Brain microvascular endothelial cell (primary cell): ENCODE results near the gene PSMA4.
"Not testable (repeated sequence)": the region's sequence is repeated elsewhere in the genome, so short reads cannot be mapped to it uniquely, and the experiment has no call there.

Source experiments
- DNase-seq: peaks from one replicate; pipeline ENCODE4 v3.0.0-alpha.2; 2020
- H3K27ac ChIP-seq: fragments of 250-450 bp; sonication (Bioruptor Pico); 2 replicates; pipeline ENCODE4 v1.5.1; 2020; ENCODE audit warnings: mild to moderate bottlenecking, moderate library complexity
- H3K27me3 ChIP-seq: fragments of 250-450 bp; sonication (Bioruptor Pico); replicated peaks from 2 replicates; pipeline ENCODE4 v1.5.1; 2020; ENCODE audit warnings: mild to moderate bottlenecking
- H3K36me3 ChIP-seq: fragments of 250-450 bp; sonication (Bioruptor Pico); replicated peaks from 2 replicates; pipeline ENCODE4 v1.5.1; 2020; ENCODE audit warnings: mild to moderate bottlenecking
- H3K4me3 ChIP-seq: 2 replicates; pipeline ENCODE4 v1.5.1; 2011; ENCODE audit warnings: low read depth, mild to moderate bottlenecking, control low read depth, low read length, moderate library complexity
- in situ Hi-C: cut with HindIII; loops from 2 replicates; pipeline ENCODE4 v1.10.0; 2017; ENCODE audit warnings: low sequenced_read_pairs, low pct_ligation_motif_present
- TF ChIP-seq, protein P1 (sequence below): IDR thresholded peaks from 2 replicates; pipeline ENCODE4 v1.5.1; 2011; ENCODE audit warnings: low read depth, mild to moderate bottlenecking, moderate library complexity, low read length, control low read depth, inconsistent platforms; ENCODE audit errors: missing control alignments

The PSMA4 gene

DNA sequence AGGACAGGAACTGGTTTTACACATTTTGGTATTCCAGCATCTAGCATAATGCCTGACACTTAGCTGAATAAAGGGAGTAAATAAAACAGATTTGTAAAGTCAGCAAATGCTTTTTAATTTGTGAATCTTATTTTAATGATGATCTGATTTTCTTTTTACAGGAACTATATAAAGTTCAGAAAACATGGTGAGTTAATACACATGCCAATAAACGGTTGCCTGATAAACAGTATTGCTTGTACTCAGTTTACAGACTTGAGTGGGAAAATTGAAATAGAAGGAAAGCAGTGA lies 1.4 kb downstream of the PSMA4 start:
- TF ChIP-seq, protein P1, sequence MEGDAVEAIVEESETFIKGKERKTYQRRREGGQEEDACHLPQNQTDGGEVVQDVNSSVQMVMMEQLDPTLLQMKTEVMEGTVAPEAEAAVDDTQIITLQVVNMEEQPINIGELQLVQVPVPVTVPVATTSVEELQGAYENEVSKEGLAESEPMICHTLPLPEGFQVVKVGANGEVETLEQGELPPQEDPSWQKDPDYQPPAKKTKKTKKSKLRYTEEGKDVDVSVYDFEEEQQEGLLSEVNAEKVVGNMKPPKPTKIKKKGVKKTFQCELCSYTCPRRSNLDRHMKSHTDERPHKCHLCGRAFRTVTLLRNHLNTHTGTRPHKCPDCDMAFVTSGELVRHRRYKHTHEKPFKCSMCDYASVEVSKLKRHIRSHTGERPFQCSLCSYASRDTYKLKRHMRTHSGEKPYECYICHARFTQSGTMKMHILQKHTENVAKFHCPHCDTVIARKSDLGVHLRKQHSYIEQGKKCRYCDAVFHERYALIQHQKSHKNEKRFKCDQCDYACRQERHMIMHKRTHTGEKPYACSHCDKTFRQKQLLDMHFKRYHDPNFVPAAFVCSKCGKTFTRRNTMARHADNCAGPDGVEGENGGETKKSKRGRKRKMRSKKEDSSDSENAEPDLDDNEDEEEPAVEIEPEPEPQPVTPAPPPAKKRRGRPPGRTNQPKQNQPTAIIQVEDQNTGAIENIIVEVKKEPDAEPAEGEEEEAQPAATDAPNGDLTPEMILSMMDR = no peak
- H3K27ac ChIP-seq = peak overlapping the region; percentile 96
- H3K4me3 ChIP-seq = peak overlapping the region; percentile 90

DNA sequence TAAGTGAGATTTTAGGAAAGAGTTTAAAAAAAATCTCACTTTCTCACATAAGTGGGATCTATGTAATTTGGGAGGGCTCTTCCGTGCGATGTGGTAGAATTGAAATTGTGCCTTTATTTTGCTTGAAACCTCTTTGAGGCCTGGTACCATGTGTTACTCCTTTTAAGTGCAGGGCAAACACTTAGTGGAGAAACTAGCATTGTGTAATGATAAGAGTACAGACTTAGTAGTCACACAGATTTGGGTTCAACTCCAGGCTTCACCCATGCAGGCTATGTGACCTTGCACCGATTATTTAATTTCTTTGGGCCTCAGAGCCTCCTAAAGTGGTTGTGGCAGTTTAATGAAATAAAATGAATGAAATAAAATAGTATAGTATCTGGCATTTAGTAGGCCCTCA lies 2.4 kb downstream of the PSMA4 start:
- Histone ChIP-seq H3K4me3 (no peak overlapping the region), H3K27me3 (no peaks in the 10 kb centered on the region), H3K27ac (no peak overlapping the region), H3K36me3 (peaks cover 43% of the 10 kb centered on the region)
- DNase-seq = no peak
- TF ChIP-seq, protein P1 = no peak
- in situ Hi-C loops = no loop called here

More for the DNA sequence above, 1.4 kb downstream of the PSMA4 start:
- Histone ChIP-seq H3K36me3 (peaks cover 34% of the 10 kb centered on the region), H3K27me3 (no peaks in the 10 kb centered on the region)
- in situ Hi-C loops = no loop called here
- no peak for DNase-seq

DNA sequence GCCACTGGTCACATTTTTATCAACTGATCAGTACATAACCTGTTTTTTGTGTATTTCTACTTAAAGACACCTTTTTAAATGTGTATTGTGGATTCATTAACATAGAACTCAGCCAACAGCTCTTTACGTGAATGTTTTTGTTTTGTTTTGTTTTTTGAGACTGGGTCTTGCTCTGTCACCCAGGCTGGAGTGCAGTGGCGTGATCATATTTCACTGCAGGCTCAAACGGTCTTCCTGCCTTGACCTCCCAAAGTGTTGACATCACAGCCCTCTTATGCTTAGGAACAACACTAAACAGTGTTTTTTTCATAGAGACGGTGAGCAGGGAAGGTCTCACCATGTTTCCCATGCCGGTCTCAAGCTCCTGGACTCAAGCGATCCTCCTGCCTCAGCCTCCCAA lies 9.9 kb downstream of the PSMA4 start:
- TF ChIP-seq, protein P1 = no peak
- in situ Hi-C loops = no loop called here
- H3K36me3 ChIP-seq = peaks cover 53% of the 10 kb centered on the region
- DNase-seq = no peak
- H3K4me3 ChIP-seq = no peak overlapping the region
- H3K27me3 ChIP-seq = no peaks in the 10 kb centered on the region
- no peak overlapping the region for H3K27ac ChIP-seq

DNA sequence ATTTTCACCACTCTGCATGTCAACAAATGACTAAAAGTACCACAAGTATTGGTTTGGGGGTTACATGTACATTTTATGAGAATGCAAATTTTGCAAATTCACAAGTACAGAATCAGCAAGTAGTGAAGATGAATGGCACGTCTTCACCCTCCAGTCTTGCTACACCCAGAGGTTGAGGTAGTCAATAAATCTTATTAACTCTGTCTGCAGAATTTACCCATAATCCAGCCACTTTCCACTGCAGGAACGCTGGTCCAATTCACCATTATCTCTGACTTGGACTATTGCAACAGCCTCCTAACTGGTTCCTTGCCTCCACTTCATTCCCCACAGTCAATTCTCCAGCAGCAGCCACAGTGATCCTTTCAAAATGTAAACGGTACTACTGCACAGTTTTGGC lies 10.6 kb downstream of the PSMA4 start:
- no peak for DNase-seq
- Histone ChIP-seq H3K27me3 (no peaks in the 10 kb centered on the region), H3K36me3 (peaks cover 46% of the 10 kb centered on the region), H3K27ac (no peak overlapping the region), H3K4me3 (no peak overlapping the region)
- TF ChIP-seq, protein P1 = no peak
- in situ Hi-C loops = no loop called here

DNA sequence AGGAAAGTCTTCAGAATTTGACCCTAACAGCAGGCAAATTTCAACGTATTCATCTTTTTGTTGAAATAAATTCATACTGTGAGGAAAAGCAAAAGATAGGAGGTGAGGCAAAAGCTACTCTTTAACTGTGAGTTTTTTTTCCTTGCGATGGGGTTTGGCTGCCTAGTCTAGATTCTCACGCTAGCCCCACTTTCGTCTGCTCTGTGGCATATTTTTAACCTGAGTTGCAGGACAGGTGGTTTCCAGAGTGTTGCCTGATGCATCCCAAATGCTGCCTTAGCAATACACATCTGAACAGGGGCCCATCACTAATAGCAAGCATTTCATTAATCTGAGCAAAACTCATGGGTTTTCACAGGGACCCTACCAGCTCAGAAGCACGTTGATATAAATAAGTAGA lies 11.7 kb downstream of the PSMA4 start:
- H3K27ac ChIP-seq = no peak overlapping the region
- in situ Hi-C loops = no loop called here
- peaks cover 37% of the 10 kb centered on the region for H3K36me3 ChIP-seq
- DNase-seq = no peak
- TF ChIP-seq, protein P1 = no peak
- H3K4me3 ChIP-seq = no peak overlapping the region
- H3K27me3 ChIP-seq = no peaks in the 10 kb centered on the region

DNA sequence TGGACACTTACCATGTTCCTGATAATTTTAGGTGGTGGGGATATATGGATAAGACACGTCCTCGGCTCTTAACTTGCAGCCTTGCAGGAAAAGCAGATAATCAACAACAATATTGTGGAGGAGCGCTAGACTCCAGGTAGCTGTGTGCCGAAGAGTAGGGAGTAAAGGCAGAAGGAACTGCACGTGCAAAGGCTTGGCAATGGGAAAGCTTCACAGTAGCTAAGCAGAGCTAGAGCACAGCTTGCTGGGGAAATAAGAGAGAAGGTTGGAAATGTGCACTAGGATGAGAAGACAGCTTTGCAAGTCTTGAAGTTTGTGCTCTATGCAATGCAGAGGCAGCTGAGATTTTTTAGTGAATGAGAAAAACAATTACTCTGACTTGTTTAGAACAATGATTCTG lies 12.4 kb downstream of the PSMA4 start:
- TF ChIP-seq, protein P1 = no peak
- in situ Hi-C loops = no loop called here
- Histone ChIP-seq H3K27ac (no peak overlapping the region), H3K36me3 (peaks cover 30% of the 10 kb centered on the region), H3K4me3 (no peak overlapping the region), H3K27me3 (no peaks in the 10 kb centered on the region)
- DNase-seq = no peak

DNA sequence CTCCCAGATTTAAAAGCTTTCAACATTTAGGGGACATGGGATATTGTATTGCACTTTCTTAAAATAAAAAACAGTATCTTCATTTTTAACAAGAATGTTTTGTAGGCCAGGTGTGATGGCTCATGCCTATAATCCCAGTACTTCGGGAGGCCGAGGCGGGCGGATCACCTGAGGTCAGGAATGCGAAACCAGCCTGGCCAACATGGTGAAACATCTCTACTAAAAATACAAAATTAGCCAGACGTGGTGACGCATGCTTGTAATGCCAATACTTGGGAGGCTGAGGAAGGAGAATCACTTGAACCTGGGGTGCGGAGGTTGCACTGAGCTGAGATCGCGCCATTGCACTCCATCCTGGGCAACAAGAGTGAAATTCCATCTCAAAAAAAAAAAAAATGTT lies 20.0 kb downstream of the PSMA4 start:
- not testable (repeated sequence) for DNase-seq

More for the DNA sequence above, 20.0 kb downstream of the PSMA4 start:
- H3K36me3 ChIP-seq, H3K4me3 ChIP-seq, H3K27me3 ChIP-seq, H3K27ac ChIP-seq, in situ Hi-C loops: not testable (repeated sequence)
